GM12875 (cell line): Measurements from ENCODE around the gene SMARCA4.

ENCODE experiments used
- H3K4me3 ChIP-seq: one replicate; pipeline ENCODE4 v1.5.1; 2011; ENCODE audit warnings: low read depth, low read length, control low read depth
- TF ChIP-seq, protein P1 (sequence below): IDR thresholded peaks from 2 replicates; pipeline ENCODE4 v1.5.1; 2011; ENCODE audit warnings: low read depth, mild to moderate bottlenecking, control low read depth, inconsistent platforms, low read length, moderate library complexity, borderline replicate concordance; ENCODE audit not compliant: insufficient read depth

The SMARCA4 gene

DNA sequence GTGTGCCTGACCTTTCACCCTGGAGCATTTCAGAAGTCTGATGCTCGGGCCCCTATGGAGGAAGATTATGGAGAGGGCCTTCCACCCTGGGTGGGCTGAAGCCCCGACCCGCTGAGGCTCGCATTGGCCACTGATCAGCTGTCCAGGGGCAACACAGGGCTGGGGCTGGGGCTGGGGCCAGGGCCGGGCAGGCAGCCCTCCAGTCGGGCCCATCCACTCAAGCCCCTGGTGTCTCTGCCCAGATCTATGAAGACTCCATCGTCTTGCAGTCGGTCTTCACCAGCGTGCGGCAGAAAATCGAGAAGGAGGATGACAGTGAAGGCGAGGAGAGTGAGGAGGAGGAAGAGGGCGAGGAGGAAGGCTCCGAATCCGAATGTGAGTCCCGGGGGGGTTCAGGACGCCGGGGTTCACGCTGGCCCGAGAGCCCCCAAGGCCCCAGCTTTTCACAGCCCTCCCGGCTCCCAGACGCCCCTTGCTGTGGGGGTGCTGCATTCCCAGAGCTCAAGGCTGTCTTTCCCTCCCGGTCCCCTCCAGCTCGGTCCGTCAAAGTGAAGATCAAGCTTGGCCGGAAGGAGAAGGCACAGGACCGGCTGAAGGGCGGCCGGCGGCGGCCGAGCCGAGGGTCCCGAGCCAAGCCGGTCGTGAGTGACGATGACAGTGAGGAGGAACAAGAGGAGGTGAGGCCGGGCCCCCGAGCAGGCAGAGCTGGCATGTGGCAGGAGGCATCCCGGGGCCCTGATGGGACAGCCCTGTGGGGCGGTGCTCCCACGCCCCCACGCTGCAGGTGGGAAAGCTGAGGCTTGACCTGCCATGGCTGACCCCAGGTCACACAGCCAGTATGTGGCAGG lies 98.9 kb downstream of the SMARCA4 start:
- TF ChIP-seq, protein P1, sequence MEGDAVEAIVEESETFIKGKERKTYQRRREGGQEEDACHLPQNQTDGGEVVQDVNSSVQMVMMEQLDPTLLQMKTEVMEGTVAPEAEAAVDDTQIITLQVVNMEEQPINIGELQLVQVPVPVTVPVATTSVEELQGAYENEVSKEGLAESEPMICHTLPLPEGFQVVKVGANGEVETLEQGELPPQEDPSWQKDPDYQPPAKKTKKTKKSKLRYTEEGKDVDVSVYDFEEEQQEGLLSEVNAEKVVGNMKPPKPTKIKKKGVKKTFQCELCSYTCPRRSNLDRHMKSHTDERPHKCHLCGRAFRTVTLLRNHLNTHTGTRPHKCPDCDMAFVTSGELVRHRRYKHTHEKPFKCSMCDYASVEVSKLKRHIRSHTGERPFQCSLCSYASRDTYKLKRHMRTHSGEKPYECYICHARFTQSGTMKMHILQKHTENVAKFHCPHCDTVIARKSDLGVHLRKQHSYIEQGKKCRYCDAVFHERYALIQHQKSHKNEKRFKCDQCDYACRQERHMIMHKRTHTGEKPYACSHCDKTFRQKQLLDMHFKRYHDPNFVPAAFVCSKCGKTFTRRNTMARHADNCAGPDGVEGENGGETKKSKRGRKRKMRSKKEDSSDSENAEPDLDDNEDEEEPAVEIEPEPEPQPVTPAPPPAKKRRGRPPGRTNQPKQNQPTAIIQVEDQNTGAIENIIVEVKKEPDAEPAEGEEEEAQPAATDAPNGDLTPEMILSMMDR: no peak
- no peak overlapping the region for H3K4me3 ChIP-seq

DNA sequence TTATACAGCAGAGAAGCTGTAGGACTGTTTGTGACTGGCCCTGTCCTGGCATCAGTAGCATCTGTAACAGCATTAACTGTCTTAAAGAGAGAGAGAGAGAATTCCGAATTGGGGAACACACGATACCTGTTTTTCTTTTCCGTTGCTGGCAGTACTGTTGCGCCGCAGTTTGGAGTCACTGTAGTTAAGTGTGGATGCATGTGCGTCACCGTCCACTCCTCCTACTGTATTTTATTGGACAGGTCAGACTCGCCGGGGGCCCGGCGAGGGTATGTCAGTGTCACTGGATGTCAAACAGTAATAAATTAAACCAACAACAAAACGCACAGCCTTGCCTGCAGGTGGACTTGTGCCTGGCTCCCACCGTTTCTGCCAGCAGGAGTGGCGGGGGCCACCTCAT lies 101.1 kb downstream of the SMARCA4 start:
- H3K4me3 ChIP-seq: no peak overlapping the region
- TF ChIP-seq, protein P1: no peak

DNA sequence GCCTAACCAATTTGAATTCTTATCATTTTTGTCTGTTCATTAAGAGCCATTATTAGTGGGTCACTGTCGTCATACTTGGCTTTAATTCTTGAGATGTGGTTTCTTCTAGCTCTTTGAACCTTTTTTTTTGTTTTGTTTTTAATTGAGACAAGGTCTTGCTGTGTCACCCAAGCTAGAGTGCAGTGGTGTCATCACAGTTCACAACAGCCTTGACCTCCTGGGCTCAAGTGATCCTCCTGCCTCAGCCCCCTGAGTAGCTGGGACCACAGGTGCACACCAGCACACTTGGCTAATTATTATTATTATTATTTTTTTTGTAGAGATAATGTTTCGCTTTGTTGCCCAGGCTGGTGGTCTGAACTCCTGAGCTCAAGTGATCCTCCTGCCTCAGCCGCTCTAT lies 102.6 kb downstream of the SMARCA4 start:
- TF ChIP-seq, protein P1: no peak
- no peak overlapping the region for H3K4me3 ChIP-seq

DNA sequence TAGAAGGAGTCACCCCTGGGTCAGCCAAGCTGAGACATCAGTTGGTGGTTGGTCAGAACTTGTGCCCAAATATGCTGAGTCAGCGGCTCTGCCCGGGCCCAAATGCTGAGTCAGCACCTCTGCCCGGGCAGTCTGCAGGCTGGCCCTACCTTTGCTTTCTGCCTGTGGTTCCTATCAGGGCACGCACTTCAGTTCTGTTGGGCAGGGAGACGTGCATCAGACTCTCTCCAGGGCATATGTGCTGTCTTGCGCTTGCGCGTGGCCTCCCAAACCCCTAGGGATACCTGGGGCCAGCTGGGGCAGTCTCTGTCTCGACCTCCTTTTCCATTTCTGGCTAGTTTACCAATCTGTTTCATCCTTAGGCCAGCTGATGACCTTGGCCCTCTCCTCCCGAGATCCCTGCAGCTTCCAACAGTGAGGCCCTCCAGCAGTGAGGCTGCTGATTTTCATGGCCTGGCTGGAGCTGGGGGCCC lies 104.0 kb downstream of the SMARCA4 start:
- no peak overlapping the region for H3K4me3 ChIP-seq
- TF ChIP-seq, protein P1: no peak

DNA sequence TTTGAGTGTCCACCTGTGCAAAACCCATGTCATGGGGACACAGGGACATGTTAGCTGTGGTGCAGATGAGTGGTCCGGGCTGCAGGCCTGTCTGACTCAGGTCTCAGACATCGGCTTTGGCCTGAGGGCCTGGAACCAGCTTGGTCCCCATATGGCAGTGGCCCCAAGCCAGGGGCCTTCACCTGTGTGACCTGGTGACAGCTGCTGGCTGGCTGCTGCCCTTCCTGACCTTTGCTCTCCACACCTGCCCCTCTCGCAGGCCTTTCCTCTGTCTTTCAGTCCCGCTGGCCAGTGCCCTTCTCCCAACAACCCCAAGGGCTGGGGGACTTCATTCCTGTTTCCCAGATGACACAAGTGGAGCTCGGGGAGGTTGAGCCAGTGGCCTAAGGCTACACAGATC lies 105.5 kb downstream of the SMARCA4 start:
- no peak overlapping the region for H3K4me3 ChIP-seq
- TF ChIP-seq, protein P1: no peak

DNA sequence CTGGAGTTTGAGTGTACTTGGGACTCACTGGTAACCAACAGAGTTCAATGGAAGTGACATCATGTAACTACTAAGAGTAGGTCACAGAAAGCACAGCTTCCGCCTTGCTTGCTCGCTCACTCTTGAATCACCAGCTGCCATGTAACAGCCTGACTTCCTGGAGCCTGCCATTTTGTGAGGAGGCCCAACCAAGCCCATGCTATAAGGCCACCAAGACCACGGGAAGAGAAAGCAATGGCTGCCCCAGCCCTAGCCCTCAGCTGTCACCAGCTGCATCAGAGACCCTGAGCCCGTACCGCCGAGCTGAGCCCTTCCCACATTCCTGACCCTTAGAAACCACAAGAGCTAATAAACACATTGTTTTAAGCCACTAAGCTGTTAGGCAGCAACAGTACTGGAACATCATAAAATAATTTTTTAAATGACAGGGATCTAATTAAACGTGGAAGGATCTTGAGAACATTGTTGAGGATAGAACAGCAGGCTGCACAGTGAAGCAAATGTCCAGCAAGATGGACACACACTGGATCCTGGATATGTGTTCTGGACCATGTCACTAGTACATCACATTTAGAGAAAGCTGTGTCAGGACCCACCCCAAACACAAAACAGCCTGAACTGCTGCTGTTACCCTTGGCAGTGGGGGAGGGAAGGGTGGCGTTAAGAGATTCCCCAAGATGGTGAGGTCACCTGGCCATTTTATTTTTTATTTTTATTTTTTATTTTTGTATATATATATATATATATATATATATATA lies 106.7 kb downstream of the SMARCA4 start:
- H3K4me3 ChIP-seq: no peak overlapping the region
- TF ChIP-seq, protein P1: no peak
